Heart left ventricle (tissue), 13 donors: Measurements from ENCODE around the gene DIP2C.

Source experiments
- POLR2A ChIP-seq, 2 donors: fragments of 450-650 bp; IDR thresholded peaks; one replicate each; pipeline ENCODE4 v1.6.1; 2017; ENCODE audit warnings: antibody characterized with exemption in 2 of 2, mild to moderate bottlenecking in 2 of 2, moderate library complexity in 2 of 2
- TF ChIP-seq, protein P1 (sequence below), 12 donors: fragments of 200-600 bp; sonication (generic) in 4 of 12; IDR thresholded peaks; one replicate each; pipeline versions ENCODE4 v1.5.0 to v1.8.0; 2018 to 2022; ENCODE audit warnings: antibody characterized with exemption in 12 of 12, mild to moderate bottlenecking in 5 of 12
- donor health status: ischemic (EF 13 %, LVEDD 7.1; RV severe dilation, severe dysfunction).
- donor health status: DM: no; HTN: yes; CAD: no.
- donor health status: DM: no; HTN: no; CAD: no.
- donor health status: ischemic (EF 25% LVEDD 6.9; RV normal size, moderate dysfunction).
- donor health status: ischemic (EF 25% LVEDD 5.7; RV mildly dilated, moderate dysfunction).
- donor health status: ischemic (EF 35%, LVEDD 5.7; RV mildly dilated, moderate dysfunction).
- donor health status: nonischemic (EF 11% LVEDD 7.7; RV severe dilation, severe dysfunction).
- donor health status: DM: yes; HTN: yes; CAD: no.
- donor health status: PGD.
- donor health status: ischemic (EF 29% LVEDD 5.4; RV normal size, mild dysfunction).
- donor health status: nonischemic (EF 23%, LVEDD 6.1; RV moderate dilation, normal function).

DNA sequence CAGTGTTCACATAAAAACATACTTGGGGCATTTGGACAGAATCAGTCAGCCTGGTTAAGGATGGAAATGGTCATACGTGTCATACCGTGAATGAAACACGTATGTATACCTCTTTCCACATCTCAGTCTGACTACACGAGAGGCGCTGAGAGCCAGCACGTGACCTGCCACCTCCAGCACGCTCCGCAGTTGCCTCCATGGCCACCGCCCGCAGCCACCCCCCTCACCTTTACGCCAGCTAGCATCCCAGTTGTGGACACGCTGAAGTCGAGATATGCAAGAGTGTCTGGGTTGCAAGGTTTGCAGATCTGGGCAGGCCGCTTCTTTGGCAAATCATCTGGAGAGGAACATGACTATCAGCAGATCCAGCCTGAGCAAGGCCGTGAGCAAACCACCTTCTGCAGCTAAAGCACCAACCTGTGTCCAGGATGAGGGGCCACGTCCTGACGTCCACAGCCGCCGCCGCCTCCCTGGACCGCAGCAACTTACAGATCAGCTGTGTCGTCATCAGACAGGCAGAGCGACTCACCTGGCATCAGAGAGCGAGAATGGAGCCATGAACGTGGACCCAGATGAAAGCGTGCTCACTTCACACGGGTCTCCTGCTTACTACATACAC lies 344.8 kb downstream of the DIP2C start:
- TF ChIP-seq, protein P1, sequence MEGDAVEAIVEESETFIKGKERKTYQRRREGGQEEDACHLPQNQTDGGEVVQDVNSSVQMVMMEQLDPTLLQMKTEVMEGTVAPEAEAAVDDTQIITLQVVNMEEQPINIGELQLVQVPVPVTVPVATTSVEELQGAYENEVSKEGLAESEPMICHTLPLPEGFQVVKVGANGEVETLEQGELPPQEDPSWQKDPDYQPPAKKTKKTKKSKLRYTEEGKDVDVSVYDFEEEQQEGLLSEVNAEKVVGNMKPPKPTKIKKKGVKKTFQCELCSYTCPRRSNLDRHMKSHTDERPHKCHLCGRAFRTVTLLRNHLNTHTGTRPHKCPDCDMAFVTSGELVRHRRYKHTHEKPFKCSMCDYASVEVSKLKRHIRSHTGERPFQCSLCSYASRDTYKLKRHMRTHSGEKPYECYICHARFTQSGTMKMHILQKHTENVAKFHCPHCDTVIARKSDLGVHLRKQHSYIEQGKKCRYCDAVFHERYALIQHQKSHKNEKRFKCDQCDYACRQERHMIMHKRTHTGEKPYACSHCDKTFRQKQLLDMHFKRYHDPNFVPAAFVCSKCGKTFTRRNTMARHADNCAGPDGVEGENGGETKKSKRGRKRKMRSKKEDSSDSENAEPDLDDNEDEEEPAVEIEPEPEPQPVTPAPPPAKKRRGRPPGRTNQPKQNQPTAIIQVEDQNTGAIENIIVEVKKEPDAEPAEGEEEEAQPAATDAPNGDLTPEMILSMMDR (IDR thresholded peaks at IDR 0.05): no peak
- no peak for TF ChIP-seq POLR2A (IDR thresholded peaks at IDR 0.05)
